Activated T-cell treated with anti-CD3 and anti-CD28 coated beads, Interleukin-2, amount 50 U/mL, for 4 hours (primary cell): ENCODE data around the gene ARL6IP4. TPM values are rescaled to one million over a fixed set of nuclear protein-coding genes. Genes with fewer than 3 reads are reported as not detected.
A peak's percentile ranks its signal among the peaks of the same experiment; 100 is the strongest.

ENCODE experiments used
- ATAC-seq, 2 donors: fragments of 200-7000 bp; cut with Tn5 transposase; one replicate each; pipeline ENCODE4 v1.10.0; 2021
- DNase-seq: peaks from one replicate; pipeline ENCODE4 v3.0.0-alpha.2; 2020
- H3K27me3 Mint-ChIP-seq: one replicate; pipeline ENCODE4 v1.8.0; 2021; ENCODE audit warnings: low read depth, mixed read lengths
- H3K36me3 Mint-ChIP-seq: one replicate; pipeline ENCODE4 v1.8.0; 2022; ENCODE audit warnings: mixed read lengths; ENCODE audit not compliant: insufficient read depth
- H3K4me1 Mint-ChIP-seq: one replicate; pipeline ENCODE4 v1.8.0; 2021; ENCODE audit warnings: low read depth, mixed read lengths
- H3K4me3 Mint-ChIP-seq: one replicate; pipeline ENCODE4 v1.8.0; 2021; ENCODE audit warnings: mild to moderate bottlenecking, moderate library complexity, mixed read lengths
- H3K9me3 Mint-ChIP-seq: one replicate; pipeline ENCODE4 v1.8.0; 2021; ENCODE audit warnings: mixed read lengths
- total RNA-seq, 3 donors: library from RNA; stranded (reverse); gene quantifications; one replicate each; pipeline ENCODE4 v1.2.1, GENCODE V29; 2021

ARL6IP4 gene
- total RNA-seq, 3 donors from 2014 or later = 118 to 141 (median 129) TPM

DNA sequence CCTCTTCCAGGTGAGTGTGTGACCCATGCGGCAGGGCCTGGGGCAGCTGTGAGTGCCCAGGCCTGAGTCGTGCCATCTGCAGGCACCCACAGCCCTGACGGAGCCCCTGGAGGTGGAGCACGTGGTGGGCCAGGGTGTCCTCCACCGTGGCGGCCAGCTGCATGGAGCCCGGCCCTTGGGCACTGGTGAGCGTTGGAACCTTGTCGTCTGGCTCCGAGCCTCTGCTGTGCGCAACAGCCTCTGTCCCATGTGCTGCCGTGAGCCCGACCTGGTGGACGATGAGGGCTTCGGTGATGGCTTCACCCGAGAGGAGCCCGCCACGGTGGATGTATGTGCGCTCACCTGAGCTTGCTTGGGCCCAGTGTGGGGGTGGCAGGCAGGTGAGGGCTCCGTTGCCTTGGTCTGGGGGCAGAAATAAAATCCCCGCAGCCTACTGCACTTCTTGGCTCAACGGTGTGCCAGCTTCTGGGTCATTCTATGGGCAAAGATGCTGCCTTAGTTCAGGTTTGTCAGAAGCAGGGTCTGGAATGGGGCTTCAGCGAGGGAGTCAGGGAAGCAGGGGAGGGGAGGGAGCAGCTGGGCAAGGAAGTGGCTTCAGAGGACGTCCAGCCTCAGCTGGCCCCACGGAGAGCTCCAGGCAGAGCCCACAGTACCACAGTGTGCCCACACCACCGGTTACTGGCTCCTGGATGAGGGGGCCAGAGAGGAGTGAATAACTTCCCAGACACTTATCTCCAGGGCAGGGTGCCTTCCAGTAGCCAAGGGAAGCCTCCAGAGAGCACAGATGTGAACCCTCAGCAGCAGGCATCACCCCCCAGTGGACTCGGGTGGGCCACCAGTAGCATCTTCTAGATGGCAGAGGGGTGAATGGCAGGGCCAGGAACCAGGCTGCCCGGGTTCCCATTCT, 1.2 kb upstream of the ARL6IP4 start:
- H3K4me3 Mint-ChIP-seq = peak overlapping the region; percentile 90
- no peaks in the 10 kb centered on the region for H3K36me3 Mint-ChIP-seq
- H3K9me3 Mint-ChIP-seq = no peaks in the 10 kb centered on the region
- no peak for DNase-seq
- no peaks in the 10 kb centered on the region for H3K27me3 Mint-ChIP-seq
- no peak for ATAC-seq
- peaks cover 51% of the 10 kb centered on the region for H3K4me1 Mint-ChIP-seq

GRCh38 chr12:122979908-122980182, 636 bp upstream of the ARL6IP4 start:
- Mint-ChIP-seq H3K4me3 (peak overlapping the region; percentile 90), H3K4me1 (peaks cover 53% of the 10 kb centered on the region), H3K27me3 (no peaks in the 10 kb centered on the region), H3K9me3 (no peaks in the 10 kb centered on the region), H3K36me3 (peaks cover 2% of the 10 kb centered on the region)
- ATAC-seq (no peak), DNase-seq (no peak)

GRCh38 chr12:122981036-122981471, 573 bp downstream of the ARL6IP4 start:
- Mint-ChIP-seq H3K4me3 (peak overlapping the region; percentile 90), H3K4me1 (peaks cover 53% of the 10 kb centered on the region)
- no peak for DNase-seq

GRCh38 chr12:122981587-122982476, 1.4 kb downstream of the ARL6IP4 start:
- H3K9me3 Mint-ChIP-seq = no peaks in the 10 kb centered on the region
- H3K4me1 Mint-ChIP-seq = peaks cover 48% of the 10 kb centered on the region
- H3K4me3 Mint-ChIP-seq = peak overlapping the region; percentile 90
- no peak for DNase-seq
- ATAC-seq = no peak
- H3K36me3 Mint-ChIP-seq = peaks cover 7% of the 10 kb centered on the region
- H3K27me3 Mint-ChIP-seq = no peaks in the 10 kb centered on the region

More at GRCh38 chr12:122981036-122981471, 573 bp downstream of the ARL6IP4 start:
- Mint-ChIP-seq H3K36me3 (peaks cover 4% of the 10 kb centered on the region), H3K9me3 (no peaks in the 10 kb centered on the region), H3K27me3 (no peaks in the 10 kb centered on the region)
- peak; percentile 27 to 29 for ATAC-seq

DNA sequence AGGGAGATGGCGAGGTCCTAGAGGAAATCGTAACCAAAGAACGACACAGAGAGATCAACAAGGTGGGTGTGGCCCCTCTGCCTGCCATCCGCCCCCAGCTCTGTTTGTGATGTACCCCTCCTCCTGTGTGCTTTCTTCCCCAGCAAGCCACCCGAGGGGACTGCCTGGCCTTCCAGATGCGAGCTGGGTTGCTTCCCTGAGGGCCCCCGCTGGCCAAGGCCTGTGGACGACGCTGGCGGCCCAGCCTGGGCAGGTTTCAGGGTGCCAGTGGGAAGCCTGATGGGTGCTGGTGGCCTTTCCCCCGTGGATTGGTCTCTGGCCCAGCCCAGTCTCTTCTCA, 2.0 kb downstream of the ARL6IP4 start:
- Mint-ChIP-seq H3K36me3 (peaks cover 8% of the 10 kb centered on the region), H3K9me3 (no peaks in the 10 kb centered on the region), H3K4me1 (peaks cover 45% of the 10 kb centered on the region), H3K4me3 (peak overlapping the region; percentile 90), H3K27me3 (no peaks in the 10 kb centered on the region)
- DNase-seq = no peak
- ATAC-seq = no peak

DNA sequence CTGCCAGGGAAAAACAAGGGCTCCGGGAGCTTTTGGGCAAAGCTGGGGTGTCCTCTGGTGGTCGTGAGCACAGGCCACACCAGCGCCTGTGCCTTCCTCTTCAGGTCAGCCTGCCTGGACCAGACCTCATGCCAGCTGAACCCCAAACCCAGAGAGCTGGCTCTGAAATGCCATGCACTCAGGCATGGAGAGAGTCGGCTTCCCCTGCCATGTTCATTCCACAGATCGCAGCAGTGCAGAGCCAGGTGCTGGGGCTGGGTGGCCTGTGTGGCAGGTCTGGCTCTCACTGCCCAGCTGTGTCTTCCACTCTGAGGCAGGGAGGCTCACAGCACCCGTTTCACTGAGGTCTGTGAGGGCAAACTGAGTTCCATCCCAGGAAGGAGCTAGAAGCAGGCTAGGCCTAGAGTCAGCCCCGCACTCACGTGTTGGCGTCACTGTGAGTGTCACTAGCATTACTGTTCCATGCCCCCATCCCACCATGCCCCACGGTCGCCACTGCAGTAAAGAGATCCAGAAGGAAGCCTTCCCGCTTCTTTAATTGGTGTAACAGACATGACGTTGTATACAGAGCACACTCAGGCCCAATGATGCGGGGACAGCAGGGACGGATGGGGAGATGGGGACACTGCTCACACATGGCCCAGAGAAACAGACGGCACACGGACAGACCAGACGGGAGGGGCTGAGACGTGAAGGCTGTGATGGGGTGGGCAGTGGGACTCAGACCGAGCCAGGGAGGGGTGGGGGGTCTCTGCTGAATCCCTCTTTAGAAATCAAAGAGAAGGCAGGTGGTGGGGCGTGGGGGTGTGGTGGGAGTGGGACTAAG, 2.7 kb downstream of the ARL6IP4 start:
- Mint-ChIP-seq H3K4me1 (peaks cover 43% of the 10 kb centered on the region), H3K4me3 (peak overlapping the region; percentile 90), H3K36me3 (peaks cover 10% of the 10 kb centered on the region), H3K27me3 (no peaks in the 10 kb centered on the region), H3K9me3 (no peaks in the 10 kb centered on the region)
- no peak for DNase-seq
- ATAC-seq = no peak

DNA sequence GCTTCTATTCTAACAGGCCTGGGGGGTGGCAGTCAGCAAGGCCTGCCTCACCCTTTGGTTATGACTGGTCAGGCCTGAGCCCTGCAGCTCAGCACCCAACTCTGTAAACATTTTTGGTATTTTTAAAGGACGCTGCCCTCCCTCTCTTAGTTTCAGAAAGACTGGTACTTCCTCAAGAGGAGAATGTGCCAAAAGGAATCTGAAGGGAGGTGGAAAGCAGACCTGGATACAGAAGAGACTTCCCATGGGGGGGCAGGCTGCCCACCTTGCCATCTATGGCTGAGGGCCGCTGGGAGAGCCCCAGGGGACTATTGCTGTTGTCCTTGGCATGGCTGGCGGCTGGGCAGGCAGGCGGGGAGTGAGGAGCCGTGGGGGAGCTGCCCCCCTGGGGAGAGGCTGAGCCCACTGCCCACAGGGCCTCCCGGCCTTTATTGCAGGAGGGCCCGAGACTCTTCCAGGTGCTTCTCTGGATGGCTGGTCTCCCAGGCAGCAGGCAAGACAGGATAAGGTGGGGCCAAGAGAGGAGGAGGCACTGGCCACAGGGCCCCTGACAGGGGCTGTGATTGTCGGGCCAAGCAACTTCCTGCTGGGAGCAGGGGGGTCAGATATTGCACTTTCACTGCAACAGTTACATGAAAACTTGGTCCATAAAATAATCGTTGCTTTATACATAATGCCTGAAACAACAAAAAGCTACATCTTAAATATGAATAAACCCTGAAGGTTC, 3.5 kb downstream of the ARL6IP4 start:
- ATAC-seq = no peak
- H3K4me3 Mint-ChIP-seq = peak overlapping the region; percentile 8
- DNase-seq = no peak

DNA sequence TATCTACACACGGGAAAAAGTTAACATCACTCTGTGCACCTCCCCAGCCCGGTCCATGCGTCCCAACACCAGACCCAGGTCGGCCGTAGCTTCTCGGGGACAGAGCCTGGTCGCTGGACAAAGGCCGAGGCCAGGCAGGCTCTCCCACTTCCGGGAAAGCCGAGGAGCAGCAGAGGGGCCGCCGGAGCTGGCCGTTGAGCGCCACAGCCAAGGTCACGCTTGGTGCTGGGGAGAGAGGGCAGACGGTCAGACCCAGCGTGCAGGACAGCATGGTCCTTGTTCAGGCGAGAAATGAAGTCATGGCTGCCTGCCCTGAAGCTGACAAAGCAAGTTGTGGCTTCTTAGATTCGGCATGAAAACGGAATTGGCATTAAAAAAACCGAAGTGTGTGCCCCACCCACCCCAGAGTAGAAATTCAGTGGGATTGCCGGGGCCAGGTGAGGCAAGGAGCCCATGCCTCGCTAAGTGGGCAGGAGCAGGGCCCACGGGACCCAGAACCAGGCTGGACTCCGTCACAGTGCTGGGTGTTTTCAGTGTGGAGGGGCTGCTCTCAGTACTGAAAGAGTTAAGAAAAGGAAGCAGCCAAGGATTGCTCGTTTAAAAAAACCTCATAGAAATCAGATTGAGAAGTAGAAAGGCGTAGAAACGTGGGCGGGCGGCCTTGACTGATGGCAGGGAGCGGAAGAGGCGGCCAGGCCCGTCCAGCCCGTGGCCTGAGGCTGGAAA, 4.3 kb downstream of the ARL6IP4 start:
- no peaks in the 10 kb centered on the region for H3K27me3 Mint-ChIP-seq
- peaks cover 10% of the 10 kb centered on the region for H3K36me3 Mint-ChIP-seq
- H3K9me3 Mint-ChIP-seq = no peaks in the 10 kb centered on the region
- no peak for ATAC-seq
- peaks cover 35% of the 10 kb centered on the region for H3K4me1 Mint-ChIP-seq
- H3K4me3 Mint-ChIP-seq = no peak overlapping the region
- DNase-seq = no peak

More for the DNA sequence above, 3.5 kb downstream of the ARL6IP4 start:
- no peaks in the 10 kb centered on the region for H3K27me3 Mint-ChIP-seq
- H3K4me1 Mint-ChIP-seq = peaks cover 41% of the 10 kb centered on the region
- no peaks in the 10 kb centered on the region for H3K9me3 Mint-ChIP-seq
- peaks cover 10% of the 10 kb centered on the region for H3K36me3 Mint-ChIP-seq

GRCh38 chr12:122985338-122986257, 5.1 kb downstream of the ARL6IP4 start:
- Mint-ChIP-seq H3K4me1 (peaks cover 31% of the 10 kb centered on the region), H3K27me3 (no peaks in the 10 kb centered on the region), H3K4me3 (no peak overlapping the region), H3K36me3 (peaks cover 10% of the 10 kb centered on the region), H3K9me3 (no peaks in the 10 kb centered on the region)
- no peak for DNase-seq
- no peak for ATAC-seq

GRCh38 chr12:122986258-122986871, 5.9 kb downstream of the ARL6IP4 start:
- Mint-ChIP-seq H3K4me1 (peaks cover 31% of the 10 kb centered on the region), H3K4me3 (no peak overlapping the region)
- no peak for ATAC-seq

GRCh38 chr12:122987086-122987951, 6.8 kb downstream of the ARL6IP4 start:
- H3K27me3 Mint-ChIP-seq = no peaks in the 10 kb centered on the region
- ATAC-seq (no peak), DNase-seq (no peak)
- peaks cover 10% of the 10 kb centered on the region for H3K36me3 Mint-ChIP-seq
- H3K4me3 Mint-ChIP-seq = no peak overlapping the region
- no peaks in the 10 kb centered on the region for H3K9me3 Mint-ChIP-seq
- H3K4me1 Mint-ChIP-seq = peaks cover 22% of the 10 kb centered on the region

More at GRCh38 chr12:122986258-122986871, 5.9 kb downstream of the ARL6IP4 start:
- DNase-seq = no peak
- H3K27me3 Mint-ChIP-seq = no peaks in the 10 kb centered on the region
- H3K9me3 Mint-ChIP-seq = no peaks in the 10 kb centered on the region
- peaks cover 10% of the 10 kb centered on the region for H3K36me3 Mint-ChIP-seq
